HFFc6 (cell line): Measurements from ENCODE around the gene ZBTB16. TPM values are rescaled to one million over a fixed set of nuclear protein-coding genes. Genes with fewer than 3 reads are reported as not detected.
A peak's percentile ranks its signal among the peaks of the same experiment; 100 is the strongest.

Source experiments
- DNase-seq: peaks from one replicate; pipeline ENCODE4 v3.0.0-alpha.2; 2018
- H3K27ac Mint-ChIP-seq: 2 replicates; pipeline ENCODE4 v1.8.0; 2020; ENCODE audit warnings: mild to moderate bottlenecking, mixed read lengths
- H3K27me3 Mint-ChIP-seq: 2 replicates; pipeline ENCODE4 v1.8.0; 2021; ENCODE audit warnings: mild to moderate bottlenecking, moderate library complexity, mixed read lengths; ENCODE audit not compliant: insufficient read depth
- H3K36me3 Mint-ChIP-seq: 2 replicates; pipeline ENCODE4 v1.8.0; 2021; ENCODE audit warnings: low read depth, mixed read lengths
- H3K4me1 Mint-ChIP-seq: 2 replicates; pipeline ENCODE4 v1.8.0; 2020; ENCODE audit warnings: low read depth, mixed read lengths
- H3K4me3 Mint-ChIP-seq: 2 replicates; pipeline ENCODE4 v1.8.0; 2020; ENCODE audit warnings: mild to moderate bottlenecking, moderate library complexity, mixed read lengths
- H3K9me3 Mint-ChIP-seq: 2 replicates; pipeline ENCODE4 v1.8.0; 2020; ENCODE audit warnings: mild to moderate bottlenecking, mixed read lengths
- CTCF ChIP-seq: fragments of 200-600 bp; sonication (generic); IDR thresholded peaks from 2 replicates; pipeline ENCODE4 v1.5.0; 2021; ENCODE audit warnings: antibody characterized with exemption, mild to moderate bottlenecking
- total RNA-seq, 6 experiments: library from RNA; stranded (reverse); fragmentation: NEBNext Ultra II Directional; extraction: Animal tissue kit (Norgen Biotek cat#: 25700); gene quantifications; 2 replicates in 1 of 6; 3 replicates in 5 of 6; pipeline ENCODE4 v1.2.3, GENCODE V29; 2021

ZBTB16 gene
- total RNA-seq, 6 experiments from 2014 or later: not detected

- no peak for TF ChIP-seq CTCF
- H3K9me3 Mint-ChIP-seq: no peaks in the 10 kb centered on the region
- H3K4me1 Mint-ChIP-seq: peaks cover 9% of the 10 kb centered on the region
- H3K36me3 Mint-ChIP-seq: no peaks in the 10 kb centered on the region
- peak; percentile 75 for DNase-seq
- H3K4me3 Mint-ChIP-seq: no peak overlapping the region
- no peak overlapping the region for H3K27ac Mint-ChIP-seq
- H3K27me3 Mint-ChIP-seq: peaks cover 9% of the 10 kb centered on the region
These were observed 41.8 kb upstream of the ZBTB16 start for GRCh38 chr11:114017723-114018122.

- Mint-ChIP-seq H3K27me3 (peaks cover 8% of the 10 kb centered on the region), H3K9me3 (no peaks in the 10 kb centered on the region), H3K4me1 (peaks cover 9% of the 10 kb centered on the region), H3K27ac (no peak overlapping the region), H3K4me3 (no peak overlapping the region), H3K36me3 (no peaks in the 10 kb centered on the region)
- TF ChIP-seq CTCF: no peak
- DNase-seq: no peak
These were observed 40.5 kb upstream of the ZBTB16 start for GRCh38 chr11:114019046-114019445.

DNA sequence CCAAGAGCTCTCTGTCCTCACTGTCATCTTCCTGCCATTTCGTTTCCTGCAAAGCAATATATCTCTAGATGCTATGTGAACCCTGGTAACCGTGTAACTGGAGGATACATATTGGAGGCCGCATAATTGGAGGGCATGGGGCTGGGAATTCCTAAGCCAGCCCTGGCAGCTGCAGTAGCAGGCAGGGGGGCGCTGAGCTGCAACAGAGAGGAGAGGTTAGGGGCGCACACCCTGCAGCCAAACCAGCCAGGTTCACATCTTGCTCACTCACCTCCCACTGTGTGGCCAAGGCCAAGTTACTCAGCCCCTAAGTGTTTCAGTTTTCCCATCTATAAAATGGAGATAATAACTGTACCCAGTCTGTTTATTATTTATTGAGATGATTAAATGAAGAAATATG, 39.9 kb upstream of the ZBTB16 start:
- no peak for TF ChIP-seq CTCF
- no peak overlapping the region for H3K27ac Mint-ChIP-seq
- no peak overlapping the region for H3K4me3 Mint-ChIP-seq
- peaks cover 9% of the 10 kb centered on the region for H3K4me1 Mint-ChIP-seq
- peaks cover 6% of the 10 kb centered on the region for H3K27me3 Mint-ChIP-seq
- no peaks in the 10 kb centered on the region for H3K36me3 Mint-ChIP-seq
- no peak for DNase-seq
- no peaks in the 10 kb centered on the region for H3K9me3 Mint-ChIP-seq

GRCh38 chr11:114025329-114025907, 34.1 kb upstream of the ZBTB16 start:
- H3K27ac Mint-ChIP-seq: no peak overlapping the region

DNA sequence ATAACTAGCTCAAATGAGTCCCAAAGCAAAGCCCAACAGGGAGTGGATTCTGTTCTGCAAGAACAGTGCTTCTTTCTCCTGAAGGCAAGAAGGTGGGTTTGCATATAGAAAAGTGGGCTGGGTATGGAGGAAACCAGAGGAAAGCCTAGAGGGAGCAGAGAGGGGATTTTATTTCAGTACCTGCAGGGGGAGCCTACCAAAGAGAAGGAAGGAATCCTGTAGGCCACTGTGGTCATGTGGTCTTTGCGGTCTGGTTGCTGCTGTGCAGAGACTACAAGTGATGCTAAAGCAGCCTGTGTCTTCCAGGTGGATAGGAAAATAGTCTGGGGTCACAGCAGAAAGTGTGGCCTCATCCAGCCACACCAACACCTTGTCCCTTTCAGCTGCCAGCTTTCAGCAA, 33.2 kb upstream of the ZBTB16 start:
- Mint-ChIP-seq H3K27me3 (peaks cover 28% of the 10 kb centered on the region), H3K4me1 (no peaks in the 10 kb centered on the region), H3K27ac (no peak overlapping the region), H3K4me3 (no peak overlapping the region), H3K9me3 (no peaks in the 10 kb centered on the region), H3K36me3 (no peaks in the 10 kb centered on the region)
- no peak for DNase-seq
- TF ChIP-seq CTCF: peak; percentile 31; the same call in 1 of the 2 replicates

More at GRCh38 chr11:114025329-114025907, 34.1 kb upstream of the ZBTB16 start:
- Mint-ChIP-seq H3K36me3 (no peaks in the 10 kb centered on the region), H3K9me3 (no peaks in the 10 kb centered on the region), H3K4me3 (no peak overlapping the region), H3K4me1 (no peaks in the 10 kb centered on the region), H3K27me3 (peaks cover 18% of the 10 kb centered on the region)
- no peak for DNase-seq
- TF ChIP-seq CTCF: no peak

DNA sequence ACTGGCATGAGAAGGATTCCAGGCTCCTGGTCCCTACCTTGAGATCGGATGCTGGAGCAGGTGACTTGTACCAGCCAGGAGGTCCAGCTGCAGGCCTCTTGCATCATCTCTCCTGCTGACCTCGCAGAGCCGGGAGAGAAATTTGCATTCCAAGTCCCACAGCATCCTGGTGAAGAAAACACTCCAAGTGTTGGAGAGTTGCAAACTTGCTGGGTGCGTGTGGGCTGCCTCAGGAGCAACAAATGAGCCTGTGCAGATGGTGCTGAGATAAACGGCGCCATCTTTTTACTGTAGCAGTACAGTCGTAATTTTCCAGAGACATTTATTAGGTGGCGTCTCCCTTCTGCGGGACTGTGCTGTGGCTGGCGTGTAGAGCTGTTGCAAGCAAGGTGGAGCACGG, 32.1 kb upstream of the ZBTB16 start:
- Mint-ChIP-seq H3K27ac (no peak overlapping the region), H3K27me3 (peaks cover 35% of the 10 kb centered on the region), H3K9me3 (no peaks in the 10 kb centered on the region)

More for the DNA sequence above, 32.1 kb upstream of the ZBTB16 start:
- H3K4me1 Mint-ChIP-seq: no peaks in the 10 kb centered on the region
- no peaks in the 10 kb centered on the region for H3K36me3 Mint-ChIP-seq
- no peak for TF ChIP-seq CTCF
- H3K4me3 Mint-ChIP-seq: no peak overlapping the region
- no peak for DNase-seq
